Stimulated activated CD4-positive, alpha-beta T cell treated with anti-CD3 and anti-CD28 coated beads, TNF-alpha, amount 100 ng/mL, for 48 hours (primary cell): Measurements from ENCODE around the gene BOLA2.
A peak's percentile ranks its signal among the peaks of the same experiment; 100 is the strongest.
"Not testable (repeated sequence)": the region's sequence is repeated elsewhere in the genome, so short reads cannot be mapped to it uniquely, and the experiment has no call there.

Experiments
- DNase-seq, 3 donors: peaks; one replicate each; pipeline ENCODE4 v3.0.0-alpha.2; 2020; ENCODE audit warnings: low read depth in 3 of 3

BOLA2 gene

GRCh38 chr16:29454269-29454668 lies at the start of gene BOLA2, which contains the start of gene SLX1B:
BOLA2 (minus strand) TSS chr16:29454351; CDS start chr16:29454253, 98 bp downstream.
SLX1B (plus strand) TSS chr16:29454533.
- not testable (repeated sequence) for DNase-seq

- DNase-seq, result not testable (repeated sequence)
These were observed 28.1 kb upstream of the BOLA2 start for GRCh38 chr16:29482276-29482675.

- not testable (repeated sequence) for DNase-seq
These were observed 17.9 kb upstream of the BOLA2 start for GRCh38 chr16:29472065-29472464.

DNA sequence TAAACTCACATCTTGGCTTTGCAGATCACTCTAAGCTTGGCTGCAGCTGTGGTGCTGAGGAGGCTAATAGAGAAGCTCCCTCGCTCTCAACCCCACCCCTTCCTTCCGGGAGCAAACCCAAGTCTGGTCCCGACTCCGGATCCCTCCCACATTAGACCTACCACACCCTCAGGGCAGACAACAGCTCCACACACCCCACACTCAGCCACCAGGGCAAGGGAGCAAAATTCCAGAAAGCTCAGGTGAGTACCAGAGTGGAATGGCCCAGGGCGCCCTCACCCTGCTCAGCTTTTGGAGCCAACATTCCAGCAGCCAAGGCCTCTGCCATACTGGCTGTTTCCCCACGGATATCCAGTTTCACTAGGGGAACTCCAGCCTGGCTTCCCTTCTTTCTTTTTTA lies 15.5 kb upstream of the BOLA2 start:
- DNase-seq, result peak in 1 of 3 donors; percentile 15

DNA sequence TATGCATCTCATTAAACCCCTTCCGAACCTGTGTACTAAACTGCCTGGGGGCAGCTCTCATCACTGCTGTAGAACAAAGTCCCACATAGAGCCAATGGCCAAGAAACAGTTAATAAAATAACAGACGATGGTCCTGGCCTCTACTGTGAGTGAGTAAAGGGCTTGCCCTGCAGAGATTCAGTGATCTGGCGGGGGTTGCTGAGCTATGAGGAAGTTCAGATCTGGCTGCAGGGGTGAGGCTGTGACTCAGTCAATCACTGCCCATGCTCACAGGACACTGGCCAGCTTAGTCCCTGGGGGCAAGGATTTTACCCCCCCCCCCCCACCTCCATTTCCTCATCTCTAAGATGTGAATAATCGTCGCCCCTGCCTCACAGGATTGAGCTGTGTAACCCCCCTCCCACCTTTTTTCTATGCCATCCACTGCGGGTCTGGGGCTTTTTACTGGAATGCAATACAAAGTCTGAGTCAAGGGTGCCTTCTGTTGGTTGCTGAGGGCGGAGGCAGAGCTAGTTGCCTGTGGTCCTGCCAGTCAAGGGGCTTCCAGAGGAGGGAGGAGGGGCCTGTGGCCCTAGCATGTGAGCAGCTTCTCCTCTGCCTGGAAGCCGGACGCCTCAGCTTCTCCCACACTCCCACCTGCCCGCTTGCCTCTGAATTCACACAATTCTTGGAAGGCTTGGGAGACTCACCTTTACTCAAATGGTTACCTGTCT lies 13.7 kb upstream of the BOLA2 start:
- DNase-seq, result not testable (repeated sequence)

DNA sequence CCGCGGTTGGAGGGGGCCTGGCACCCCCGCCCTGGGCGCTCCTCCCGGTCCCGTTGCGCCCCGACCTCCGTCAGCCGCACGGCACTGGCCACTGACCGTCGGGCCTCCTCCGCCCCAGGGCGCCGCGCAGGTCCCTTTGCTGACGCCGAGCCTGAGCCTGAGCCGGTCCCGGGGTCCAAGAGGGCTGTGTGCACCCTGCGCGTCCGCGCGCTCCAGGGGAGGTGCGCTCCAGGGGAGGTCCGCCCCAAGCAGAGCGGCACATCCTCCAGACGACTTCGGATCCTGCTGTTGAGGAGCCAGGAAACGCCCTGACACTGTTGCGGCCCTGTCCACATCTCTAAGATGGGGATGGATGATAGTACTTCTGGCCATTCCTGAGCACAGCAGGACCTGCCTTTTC lies 12.8 kb upstream of the BOLA2 start:
- DNase-seq, result not testable (repeated sequence)

- DNase-seq, result not testable (repeated sequence)
These were observed 12.1 kb upstream of the BOLA2 start for GRCh38 chr16:29465985-29466824.

GRCh38 chr16:29460647-29461030 lies 6.5 kb upstream of the BOLA2 start:
- DNase-seq, result not testable (repeated sequence)

DNA sequence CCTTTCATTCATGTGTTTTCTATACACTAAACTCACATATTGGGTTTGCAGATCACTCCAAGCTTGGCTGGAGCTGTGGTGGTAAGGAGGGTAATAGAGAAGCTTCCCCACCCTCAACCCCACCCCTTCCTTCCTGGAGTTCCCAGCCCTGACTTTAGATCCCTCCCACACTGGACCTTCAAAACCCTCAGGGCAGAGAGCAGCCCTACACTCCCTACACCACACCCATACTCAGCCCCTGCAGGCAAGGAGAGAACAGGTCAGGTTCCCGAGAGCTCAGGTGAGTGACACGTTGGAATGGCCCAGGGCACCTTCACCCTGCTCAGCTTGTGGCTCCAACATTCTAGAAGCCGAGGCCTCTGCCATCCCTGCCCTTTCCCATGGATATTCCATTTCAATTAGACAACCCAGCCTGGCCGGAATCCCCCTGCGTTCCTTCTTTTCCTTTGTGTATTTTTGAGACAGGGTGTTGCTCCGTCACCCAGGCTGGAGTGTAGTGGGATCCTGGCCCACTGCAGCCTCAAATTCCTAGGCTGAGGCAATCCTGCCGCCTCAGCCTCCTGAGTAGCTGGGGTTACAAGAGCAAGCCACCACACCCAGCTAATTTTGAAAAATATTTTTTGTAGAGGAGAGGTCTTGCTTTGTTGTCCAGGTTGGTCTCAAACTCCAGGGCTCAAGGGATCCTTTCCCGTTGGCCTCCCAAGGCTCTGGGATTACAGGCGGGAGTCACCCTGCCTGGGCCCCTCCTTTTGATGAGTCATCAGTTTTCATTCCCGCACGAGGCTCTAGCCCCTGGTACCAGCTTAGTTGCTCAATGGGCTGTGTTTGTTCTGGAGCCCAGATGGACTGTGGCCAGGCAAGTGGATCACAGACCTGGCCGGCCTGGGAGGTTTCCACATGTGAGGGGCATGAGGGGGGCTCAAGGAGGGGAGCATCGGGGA lies 5.8 kb upstream of the BOLA2 start, which contains the start of gene SULT1A4:
SULT1A4 (plus strand) TSS at position 208 of the 941 bp plus-strand sequence. CDS start 1,473 bp downstream, outside the sequence.
- not testable (repeated sequence) for DNase-seq

GRCh38 chr16:29457660-29458059 lies 3.5 kb upstream of the BOLA2 start:
- DNase-seq, result not testable (repeated sequence)

DNA sequence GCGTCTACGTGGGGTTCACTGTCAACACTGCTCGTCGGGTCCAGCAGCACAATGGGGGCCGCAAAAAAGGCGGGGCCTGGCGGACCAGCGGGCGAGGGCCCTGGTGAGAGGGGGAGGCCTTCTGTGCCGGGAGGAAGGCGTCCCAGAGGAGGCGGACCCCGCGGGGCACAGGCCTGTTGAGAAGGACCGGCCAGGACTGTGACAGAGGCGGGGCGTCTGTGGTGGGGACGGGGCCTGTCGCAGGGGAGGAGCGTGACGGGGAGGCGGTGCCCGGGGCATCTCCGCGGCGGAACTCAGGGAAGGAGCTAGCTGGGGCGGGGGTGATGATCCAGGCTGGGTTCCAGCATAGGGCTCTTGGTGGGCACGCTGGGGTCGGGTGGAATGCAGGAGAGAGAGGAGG lies 677 bp upstream of the BOLA2 start:
- DNase-seq, result not testable (repeated sequence)

DNA sequence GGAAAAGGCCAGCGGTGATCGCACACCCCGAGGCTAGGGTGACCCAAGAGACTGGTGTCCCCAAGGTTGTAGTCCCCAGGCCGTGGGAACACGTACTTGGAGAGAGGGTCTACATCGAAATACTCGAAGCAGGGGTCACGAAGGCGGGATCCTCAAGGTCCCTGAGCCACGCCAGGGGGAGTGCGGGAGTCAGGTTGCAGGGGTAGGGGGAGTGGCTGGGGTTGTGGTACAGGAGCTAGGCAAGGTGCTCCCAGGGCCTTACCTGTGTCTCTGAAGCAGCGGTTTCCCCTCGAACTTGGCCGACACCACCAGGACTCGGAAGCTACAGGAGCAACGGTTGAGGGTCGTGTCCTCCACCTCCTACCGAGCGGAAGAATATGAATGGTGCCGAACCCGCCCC lies 397 bp downstream of the BOLA2 start:
- DNase-seq, result not testable (repeated sequence)

DNA sequence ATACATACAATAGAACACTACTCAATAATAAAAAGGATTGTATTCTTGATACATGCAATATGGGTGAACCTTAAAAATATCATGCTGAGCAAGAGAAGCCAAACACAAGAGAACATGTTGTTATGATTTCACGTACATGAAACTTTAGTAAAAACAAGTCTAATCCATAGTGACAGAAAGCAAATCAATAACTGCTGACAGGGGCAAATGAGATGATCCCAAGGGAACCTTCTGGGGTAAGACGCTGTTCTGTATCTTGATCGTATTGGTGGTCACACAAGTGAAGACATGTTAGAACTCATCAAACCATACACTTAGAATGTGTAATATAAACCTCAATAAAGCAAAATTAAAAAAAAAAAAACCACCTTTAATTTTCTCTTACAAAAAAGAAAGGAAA lies 28.8 kb downstream of the BOLA2 start:
- not testable (repeated sequence) for DNase-seq

DNA sequence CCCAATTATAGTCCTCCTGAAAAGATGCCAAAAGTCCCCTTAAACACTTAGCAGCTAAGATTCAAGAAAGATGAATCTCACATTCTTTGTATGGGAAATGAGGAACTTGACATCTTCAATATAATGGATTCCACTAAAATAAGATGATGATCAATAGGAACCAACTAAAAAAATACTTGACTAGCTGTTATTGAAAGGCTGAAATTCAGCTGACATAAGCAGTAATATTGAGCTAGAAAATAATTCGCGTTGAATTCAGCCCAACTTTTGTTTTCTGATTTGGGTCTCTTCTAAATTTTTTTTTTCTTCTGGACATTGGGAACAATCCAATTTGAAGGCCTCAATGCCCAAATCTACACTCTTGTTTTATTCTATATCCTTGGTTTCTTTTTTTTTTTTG lies 30.6 kb downstream of the BOLA2 start:
- DNase-seq, result not testable (repeated sequence)

DNA sequence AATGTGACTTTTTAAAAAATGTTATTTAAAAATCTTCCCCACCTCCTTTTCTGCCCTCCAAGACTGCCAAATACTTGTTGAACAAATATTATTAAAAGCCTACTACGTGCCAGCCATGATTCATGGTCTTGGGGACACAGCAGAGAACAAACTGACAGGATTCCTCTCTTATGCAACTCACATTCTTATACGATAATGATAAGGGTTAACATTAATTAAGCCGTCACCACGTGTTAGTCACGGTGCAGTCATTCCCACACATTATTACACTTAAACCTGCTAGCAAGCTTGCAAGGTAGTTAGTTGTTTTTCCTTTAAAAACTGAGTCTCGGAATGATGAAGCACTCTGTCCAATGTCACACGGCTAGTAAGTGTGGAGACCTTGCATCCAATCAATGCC lies 48.9 kb downstream of the BOLA2 start:
- DNase-seq, result not testable (repeated sequence)
